Esophagus squamous epithelium (tissue), 5 donors: ENCODE measurements around the gene UBE2S. TPM values are rescaled to one million over a fixed set of nuclear protein-coding genes. Genes with fewer than 3 reads are reported as not detected.
A peak's percentile ranks its signal among the peaks of the same experiment; 100 is the strongest.
"Not testable (repeated sequence)": the region's sequence is repeated elsewhere in the genome, so short reads cannot be mapped to it uniquely, and the experiment has no call there.

ENCODE experiments used
- DNase-seq: peaks from one replicate; lab custom pipeline; 2025; lab: John Stamatoyannopoulos, UW
- H3K27ac ChIP-seq, 4 donors: fragments of 200-600 bp; sonication (generic); one replicate each; pipeline ENCODE4 v1.5.1; 2016 to 2019; ENCODE audit warnings: mild to moderate bottlenecking in 1 of 4
- H3K27me3 ChIP-seq, 4 donors: fragments of 200-600 bp; sonication (generic); 1 replicate in 3 of 4; 2 replicates in 1 of 4; pipeline versions ENCODE4 v1.5.1 to v1.6.0; 2017 to 2021; ENCODE audit warnings: antibody characterized with exemption in 1 of 4
- H3K36me3 ChIP-seq, 3 donors: fragments of 200-600 bp; sonication (generic); one replicate each; pipeline ENCODE4 v1.5.1; 2016 to 2019
- H3K4me1 ChIP-seq, 3 donors: fragments of 200-600 bp; sonication (generic); one replicate each; pipeline ENCODE4 v1.5.1; 2017 to 2019
- H3K4me3 ChIP-seq, 4 donors: fragments of 200-600 bp; sonication (generic); 1 replicate in 3 of 4; 2 replicates in 1 of 4; pipeline ENCODE4 v1.5.1; 2016 to 2019; ENCODE audit warnings: mild to moderate bottlenecking in 2 of 4, moderate library complexity in 1 of 4
- H3K9me3 ChIP-seq, 3 donors: fragments of 200-600 bp; sonication (generic); one replicate each; pipeline ENCODE4 v1.5.1; 2016 to 2019
- CTCF ChIP-seq, 6 experiments: fragments of 450-650 bp in 4 of 6; fragments of 200-600 bp in 2 of 6; sonication (generic) in 2 of 6; IDR thresholded peaks; one replicate each; pipeline ENCODE4 v1.5.1; 2016 to 2019; ENCODE audit warnings: antibody characterized with exemption in 6 of 6, mild to moderate bottlenecking in 4 of 6, moderate library complexity in 4 of 6
- POLR2A ChIP-seq, 4 donors: fragments of 450-650 bp; IDR thresholded peaks; one replicate each; pipeline ENCODE4 v1.6.1; 2017; ENCODE audit warnings: antibody characterized with exemption in 4 of 4, mild to moderate bottlenecking in 4 of 4, moderate library complexity in 3 of 4
- WGBS, 2 donors: methylation state at CpG; one replicate each; pipeline ENCODE4 v1.1.5; 2018; 5-methylcytosine and 5-hydroxymethylcytosine counted together
- intact Hi-C: fragments of 100-400 bp; cut with DNase I; formaldehyde crosslinking; loops from one replicate; pipeline ENCODE4 v1.15.0; 2022
- total RNA-seq, 4 donors: library from RNA; depleted of rRNA; stranded (reverse); fragments of >200 nt; gene quantifications; one replicate each; pipeline ENCODE4 v1.1.0, GENCODE V29; 2016
- donor health status: DM: yes; HTN: yes; CAD: no.

UBE2S gene
- total RNA-seq, 4 donors from 2014 or later = 15.6 to 41.4 (median 31.2) TPM

- no peaks in the 10 kb centered on the region for H3K9me3 ChIP-seq
- TF ChIP-seq POLR2A (IDR thresholded peaks at IDR 0.05) (no peak), CTCF (IDR thresholded peaks at IDR 0.05) (peak in 1 of 6 experiments; percentile 23)
- intact Hi-C loops = no loop called here
- no peak for DNase-seq
- H3K4me3 ChIP-seq = peak overlapping the region in 3 of 4 donors; percentile 5 to 47 (median 27)
- no peak overlapping the region for H3K27ac ChIP-seq
- H3K36me3 ChIP-seq = peaks cover 0 to 20% (median 0%) of the 10 kb centered on the region in 3 donors
- 8 to 50% methylated on average over 2 to 17 of the region's 34 CpGs for WGBS, 2 donors
- peaks cover 11 to 27% (median 20%) of the 10 kb centered on the region in 3 donors for H3K4me1 ChIP-seq
- peaks cover 6 to 41% (median 20%) of the 10 kb centered on the region in 4 donors for H3K27me3 ChIP-seq
These were observed 45.3 kb upstream of the UBE2S start for GRCh38 chr19:55452749-55453346.

- H3K27me3 ChIP-seq = peaks cover 6 to 47% (median 20%) of the 10 kb centered on the region in 4 donors
- peaks cover 0 to 20% (median 0%) of the 10 kb centered on the region in 3 donors for H3K36me3 ChIP-seq
- no peak overlapping the region for H3K27ac ChIP-seq
- no peak for DNase-seq
- peaks cover 15 to 34% (median 20%) of the 10 kb centered on the region in 3 donors for H3K4me1 ChIP-seq
- H3K4me3 ChIP-seq = peak overlapping the region in 3 of 4 donors; percentile 5 to 47 (median 27)
- TF ChIP-seq CTCF (IDR thresholded peaks at IDR 0.05) = no peak
- TF ChIP-seq POLR2A (IDR thresholded peaks at IDR 0.05) = no peak
- no peaks in the 10 kb centered on the region for H3K9me3 ChIP-seq
- intact Hi-C loops = no loop called here
- WGBS, 2 donors = 4 to 22% methylated on average over 8 to 21 of the region's 57 CpGs
These were observed 44.6 kb upstream of the UBE2S start for GRCh38 chr19:55451965-55452748.

GRCh38 chr19:55451163-55451964 is 43.8 kb upstream of the UBE2S start:
- Histone ChIP-seq H3K36me3 (peaks cover 0 to 17% (median 0%) of the 10 kb centered on the region in 3 donors), H3K27ac (no peak overlapping the region), H3K9me3 (no peaks in the 10 kb centered on the region), H3K4me3 (peak overlapping the region in 2 of 4 donors; percentile 27 to 47), H3K4me1 (peaks cover 15 to 42% (median 20%) of the 10 kb centered on the region in 3 donors), H3K27me3 (peaks cover 6 to 54% (median 20%) of the 10 kb centered on the region in 4 donors)
- DNase-seq = no peak
- 1 to 2% methylated on average over 26 to 29 of the region's 80 CpGs for WGBS, 2 donors
- intact Hi-C loops = no loop called here
- no peak for TF ChIP-seq POLR2A (IDR thresholded peaks at IDR 0.05)
- TF ChIP-seq CTCF (IDR thresholded peaks at IDR 0.05) = no peak

DNA sequence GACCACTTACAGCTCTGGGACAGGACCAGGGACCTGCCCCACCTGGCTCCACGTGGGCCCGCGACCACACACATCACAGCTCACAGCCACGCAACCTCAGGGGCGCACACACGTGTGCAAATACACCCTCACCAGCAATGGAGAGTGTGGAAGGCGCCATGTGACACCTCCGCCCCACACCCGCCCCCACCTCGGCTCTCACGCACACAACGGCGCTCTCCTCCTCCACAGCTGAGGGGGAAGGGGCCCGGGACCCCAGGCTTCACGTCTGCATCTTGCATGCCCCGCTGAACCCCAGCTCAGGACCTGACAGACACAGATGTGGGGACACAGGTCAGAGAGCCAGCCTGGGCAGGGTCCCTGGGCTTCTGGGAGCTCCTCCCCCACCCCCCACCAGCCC is 41.9 kb upstream of the UBE2S start:
- 73% methylated on average over 3 of the region's 16 CpGs; no CpG with 5 or more reads in 1 of the 2 donors for WGBS, 2 donors
- no peak for DNase-seq
- H3K27me3 ChIP-seq = peaks cover 6 to 72% (median 24%) of the 10 kb centered on the region in 4 donors

DNA sequence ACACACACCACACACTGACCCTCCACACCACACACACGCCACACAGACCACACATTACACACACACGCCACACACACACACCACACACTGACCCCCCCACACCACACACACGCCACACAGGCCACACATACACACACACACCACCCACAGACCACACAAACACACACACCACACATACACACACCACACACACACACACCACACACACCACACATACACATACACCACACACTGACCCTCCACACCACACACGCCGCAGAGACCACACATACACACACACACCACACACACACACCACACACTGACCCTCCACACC is 40.5 kb upstream of the UBE2S start:
- intact Hi-C loops = not testable (repeated sequence)

More for the DNA sequence above, 41.9 kb upstream of the UBE2S start:
- Histone ChIP-seq H3K36me3 (no peaks in the 10 kb centered on the region), H3K4me3 (no peak overlapping the region), H3K27ac (no peak overlapping the region), H3K4me1 (peaks cover 15 to 55% (median 20%) of the 10 kb centered on the region in 3 donors), H3K9me3 (no peaks in the 10 kb centered on the region)
- TF ChIP-seq CTCF (IDR thresholded peaks at IDR 0.05) (no peak), POLR2A (IDR thresholded peaks at IDR 0.05) (no peak)
- intact Hi-C loops = no loop called here

More for the DNA sequence above, 40.5 kb upstream of the UBE2S start:
- H3K27ac ChIP-seq, H3K9me3 ChIP-seq, DNase-seq, H3K36me3 ChIP-seq, H3K4me3 ChIP-seq: not testable (repeated sequence)
- Histone ChIP-seq H3K27me3 (peaks cover 6 to 83% (median 31%) of the 10 kb centered on the region in 4 donors), H3K4me1 (peaks cover 15 to 58% (median 20%) of the 10 kb centered on the region in 3 donors)
- WGBS, 2 donors = 79 to 83% methylated on average over 5 of the region's 5 CpGs
